GM12873 (cell line): ENCODE measurements around the gene ITPK1.

ENCODE experiments used
- CTCF ChIP-seq: IDR thresholded peaks from 2 replicates; pipeline ENCODE4 v1.5.1; 2012; ENCODE audit warnings: low read depth, mild to moderate bottlenecking, moderate library complexity, low read length, control low read depth; ENCODE audit not compliant: insufficient read depth; ENCODE audit errors: missing control alignments

The ITPK1 gene

GRCh38 chr14:93110856-93111419, 4.8 kb downstream of the ITPK1 start:
- TF ChIP-seq CTCF: no peak

- no peak for TF ChIP-seq CTCF
These were observed 5.9 kb downstream of the ITPK1 start for GRCh38 chr14:93109572-93110481.

- TF ChIP-seq CTCF: no peak
These were observed 7.6 kb downstream of the ITPK1 start for GRCh38 chr14:93108105-93108504.

- no peak for TF ChIP-seq CTCF
These were observed 8.3 kb downstream of the ITPK1 start for GRCh38 chr14:93107453-93107852.

- no peak for TF ChIP-seq CTCF
These were observed 9.1 kb downstream of the ITPK1 start for GRCh38 chr14:93106541-93107156.

GRCh38 chr14:93105362-93105761, 10.4 kb downstream of the ITPK1 start:
- no peak for TF ChIP-seq CTCF

- peak; percentile 20 for TF ChIP-seq CTCF
These were observed 10.8 kb downstream of the ITPK1 start for GRCh38 chr14:93104961-93105360.
